Type B pancreatic cell (in vitro differentiated cells): ENCODE data around the gene LIPM. TPM values are rescaled to one million over a fixed set of nuclear protein-coding genes. Genes with fewer than 3 reads are reported as not detected.

Source experiments
- DNase-seq: peaks from one replicate; pipeline ENCODE4 v3.0.0; 2021; ENCODE audit warnings: mixed read lengths; ENCODE audit not compliant: unreplicated experiment; ENCODE audit errors: extremely low spot score
- H3K27ac Mint-ChIP-seq: 2 replicates; pipeline ENCODE4 v1.8.0; 2021; ENCODE audit warnings: mild to moderate bottlenecking, mixed read lengths
- H3K27me3 Mint-ChIP-seq: 2 replicates; pipeline ENCODE4 v1.8.0; 2021; ENCODE audit warnings: mixed read lengths
- H3K36me3 Mint-ChIP-seq: 2 replicates; pipeline ENCODE4 v1.8.0; 2021; ENCODE audit warnings: mixed read lengths
- H3K4me1 Mint-ChIP-seq: one replicate; pipeline ENCODE4 v1.8.0; 2021; ENCODE audit warnings: mixed read lengths; ENCODE audit not compliant: unreplicated experiment
- H3K4me3 Mint-ChIP-seq: 2 replicates; pipeline ENCODE4 v1.8.0; 2021; ENCODE audit warnings: mild to moderate bottlenecking, mixed read lengths
- H3K9me3 Mint-ChIP-seq: 2 replicates; pipeline ENCODE4 v1.8.0; 2021; ENCODE audit warnings: mixed read lengths
- total RNA-seq: library from RNA; stranded (reverse); gene quantifications from 2 replicates; pipeline ENCODE4 v1.2.1, GENCODE V29; 2021; ENCODE audit warnings: low replicate concordance
- TF ChIP-seq, protein P1 (sequence below): fragments of 200-600 bp; sonication (generic); conservative IDR thresholded peaks from 2 replicates; pipeline ENCODE4 v1.5.0; 2021; ENCODE audit warnings: antibody characterized with exemption, mild to moderate bottlenecking

The LIPM gene
- total RNA-seq, 1 donor from 2014 or later, result not detected

DNA sequence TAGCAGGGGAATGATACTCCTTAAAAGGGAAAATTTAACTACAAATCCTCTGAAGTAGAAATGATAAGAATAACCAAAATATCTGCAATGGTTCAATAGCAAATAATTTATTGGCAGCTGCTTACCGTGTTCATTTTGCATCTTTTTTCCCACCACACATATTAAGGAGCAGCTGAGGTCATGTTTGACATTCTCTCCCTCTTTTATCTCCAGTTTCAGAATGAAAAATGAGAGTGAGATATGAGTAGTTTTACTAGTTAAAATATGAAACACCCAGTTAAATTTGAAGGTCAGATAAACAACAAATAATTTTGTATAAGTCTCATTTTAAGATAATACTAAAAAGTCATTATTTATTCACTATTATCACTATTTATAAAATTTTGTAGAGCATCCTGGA lies 39.6 kb upstream of the LIPM start:
- H3K27ac Mint-ChIP-seq, result no peak overlapping the region

DNA sequence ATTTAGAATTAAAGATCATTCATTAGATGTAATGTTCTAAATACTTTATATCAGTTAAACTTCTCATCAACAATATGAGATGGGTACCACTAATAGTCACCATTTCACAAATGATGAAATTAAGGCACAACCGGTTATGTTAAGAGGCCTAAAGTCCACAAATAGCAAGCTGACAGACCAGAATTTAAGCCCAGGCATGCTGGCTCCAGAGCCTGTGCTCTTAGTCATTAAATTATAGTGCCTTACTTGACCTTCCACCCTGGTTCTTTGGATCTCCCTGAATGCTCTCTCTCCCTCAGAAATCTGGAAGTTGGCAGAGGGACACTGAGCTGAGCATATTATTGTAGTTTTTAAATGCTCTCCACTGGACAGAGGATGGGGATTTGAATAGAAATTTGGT lies 39.1 kb upstream of the LIPM start:
- no peak for DNase-seq
- Mint-ChIP-seq H3K27me3 (no peaks in the 10 kb centered on the region), H3K4me3 (no peak overlapping the region), H3K27ac (no peak overlapping the region), H3K36me3 (no peaks in the 10 kb centered on the region), H3K9me3 (peaks cover 10% of the 10 kb centered on the region), H3K4me1 (peaks cover 7% of the 10 kb centered on the region)
- TF ChIP-seq, protein P1, sequence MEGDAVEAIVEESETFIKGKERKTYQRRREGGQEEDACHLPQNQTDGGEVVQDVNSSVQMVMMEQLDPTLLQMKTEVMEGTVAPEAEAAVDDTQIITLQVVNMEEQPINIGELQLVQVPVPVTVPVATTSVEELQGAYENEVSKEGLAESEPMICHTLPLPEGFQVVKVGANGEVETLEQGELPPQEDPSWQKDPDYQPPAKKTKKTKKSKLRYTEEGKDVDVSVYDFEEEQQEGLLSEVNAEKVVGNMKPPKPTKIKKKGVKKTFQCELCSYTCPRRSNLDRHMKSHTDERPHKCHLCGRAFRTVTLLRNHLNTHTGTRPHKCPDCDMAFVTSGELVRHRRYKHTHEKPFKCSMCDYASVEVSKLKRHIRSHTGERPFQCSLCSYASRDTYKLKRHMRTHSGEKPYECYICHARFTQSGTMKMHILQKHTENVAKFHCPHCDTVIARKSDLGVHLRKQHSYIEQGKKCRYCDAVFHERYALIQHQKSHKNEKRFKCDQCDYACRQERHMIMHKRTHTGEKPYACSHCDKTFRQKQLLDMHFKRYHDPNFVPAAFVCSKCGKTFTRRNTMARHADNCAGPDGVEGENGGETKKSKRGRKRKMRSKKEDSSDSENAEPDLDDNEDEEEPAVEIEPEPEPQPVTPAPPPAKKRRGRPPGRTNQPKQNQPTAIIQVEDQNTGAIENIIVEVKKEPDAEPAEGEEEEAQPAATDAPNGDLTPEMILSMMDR, result no peak

More for the DNA sequence above, 39.6 kb upstream of the LIPM start:
- DNase-seq, result no peak
- no peaks in the 10 kb centered on the region for H3K27me3 Mint-ChIP-seq
- no peaks in the 10 kb centered on the region for H3K36me3 Mint-ChIP-seq
- peaks cover 7% of the 10 kb centered on the region for H3K4me1 Mint-ChIP-seq
- H3K9me3 Mint-ChIP-seq, result peaks cover 10% of the 10 kb centered on the region
- TF ChIP-seq, protein P1, result no peak
- no peak overlapping the region for H3K4me3 Mint-ChIP-seq

DNA sequence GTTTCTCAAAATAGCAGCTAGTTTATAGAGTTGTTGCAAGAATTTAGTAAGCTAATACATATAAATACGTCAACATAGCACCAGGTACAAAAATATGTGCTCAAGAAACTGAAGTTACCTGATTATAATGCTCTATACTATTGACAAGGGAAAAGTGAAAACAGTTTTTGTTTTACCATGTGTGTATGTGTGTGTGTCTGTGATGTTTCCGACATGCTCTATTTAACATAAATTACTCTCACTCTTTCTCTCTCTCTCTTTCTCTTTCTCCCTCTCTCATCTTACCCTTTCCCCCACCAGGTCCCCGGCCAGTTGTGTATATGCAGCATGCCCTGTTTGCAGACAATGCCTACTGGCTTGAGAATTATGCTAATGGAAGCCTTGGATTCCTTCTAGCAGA lies 38.4 kb upstream of the LIPM start:
- Mint-ChIP-seq H3K36me3 (no peaks in the 10 kb centered on the region), H3K4me3 (no peak overlapping the region), H3K27me3 (no peaks in the 10 kb centered on the region), H3K9me3 (peaks cover 7% of the 10 kb centered on the region), H3K4me1 (peaks cover 7% of the 10 kb centered on the region), H3K27ac (no peak overlapping the region)
- TF ChIP-seq, protein P1, result no peak
- DNase-seq, result no peak

DNA sequence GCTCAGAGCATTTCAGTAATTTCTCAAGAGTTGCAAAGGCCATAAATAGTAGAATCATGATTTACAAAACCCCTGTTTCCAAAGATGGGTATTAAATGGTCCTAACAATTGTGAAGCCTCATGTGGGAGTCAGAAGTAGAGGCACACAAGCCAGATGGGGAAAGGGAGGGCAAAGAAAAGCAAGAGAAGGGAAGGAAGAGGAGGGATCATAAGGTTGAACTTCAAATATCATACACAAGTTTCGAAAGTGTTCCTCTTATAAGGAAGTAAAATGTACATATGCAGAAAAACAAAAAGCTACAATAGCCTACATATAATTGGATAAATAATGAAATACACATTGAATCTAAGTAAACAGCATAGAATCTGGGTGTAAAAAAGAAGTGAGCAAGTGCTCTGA lies 36.7 kb upstream of the LIPM start:
- no peak overlapping the region for H3K4me3 Mint-ChIP-seq
- H3K36me3 Mint-ChIP-seq, result no peaks in the 10 kb centered on the region
- no peaks in the 10 kb centered on the region for H3K27me3 Mint-ChIP-seq
- H3K27ac Mint-ChIP-seq, result no peak overlapping the region
- no peaks in the 10 kb centered on the region for H3K9me3 Mint-ChIP-seq
- no peak for DNase-seq
- peaks cover 7% of the 10 kb centered on the region for H3K4me1 Mint-ChIP-seq
- TF ChIP-seq, protein P1, result no peak

DNA sequence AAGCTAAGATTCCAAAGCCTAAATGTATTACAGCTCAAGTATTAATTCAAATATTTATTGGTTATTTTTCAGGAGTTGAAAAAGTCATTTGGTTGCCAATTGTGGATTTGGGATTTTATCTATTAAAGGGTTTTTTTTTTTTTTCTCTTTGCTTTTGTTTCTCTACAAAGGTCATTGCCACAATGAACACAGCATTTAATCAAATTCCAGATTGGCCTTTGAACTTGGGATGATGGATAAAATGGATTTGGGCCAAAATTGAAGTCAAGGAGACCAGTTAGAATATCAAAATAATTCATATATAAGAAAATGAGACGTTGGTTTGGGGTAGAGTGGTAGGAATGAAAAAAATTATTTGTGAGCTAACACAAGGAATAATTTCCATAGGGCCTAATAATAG lies 33.1 kb upstream of the LIPM start:
- Mint-ChIP-seq H3K4me1 (peaks cover under 1% of the 10 kb centered on the region), H3K27me3 (no peaks in the 10 kb centered on the region), H3K36me3 (no peaks in the 10 kb centered on the region), H3K4me3 (no peak overlapping the region), H3K27ac (no peak overlapping the region), H3K9me3 (peaks cover 5% of the 10 kb centered on the region)
- no peak for DNase-seq
- TF ChIP-seq, protein P1, result no peak

DNA sequence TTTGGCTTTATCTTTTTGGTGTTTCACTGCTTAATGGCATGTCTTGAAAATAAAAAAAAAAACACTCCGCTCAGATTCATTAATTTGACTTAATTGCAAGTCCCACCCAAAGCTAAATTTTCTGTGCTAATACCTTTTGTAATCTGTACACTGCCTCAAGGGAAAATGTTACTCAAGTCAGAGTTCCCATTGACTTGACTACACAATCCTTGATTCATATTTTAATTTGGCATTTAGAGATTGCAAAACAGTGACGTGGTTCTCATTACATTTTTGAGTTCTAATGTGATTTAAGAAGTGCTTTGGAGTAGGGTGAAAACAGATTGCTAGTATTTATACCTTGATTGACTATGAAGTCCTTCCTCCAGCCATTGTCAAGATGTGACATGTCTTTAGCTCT lies 21.3 kb upstream of the LIPM start:
- Mint-ChIP-seq H3K36me3 (no peaks in the 10 kb centered on the region), H3K27ac (no peak overlapping the region), H3K9me3 (peaks cover 5% of the 10 kb centered on the region), H3K4me1 (no peaks in the 10 kb centered on the region), H3K4me3 (no peak overlapping the region), H3K27me3 (no peaks in the 10 kb centered on the region)
- DNase-seq, result no peak
- TF ChIP-seq, protein P1, result no peak
